ENCODE results near the gene HMGXB4. TPM values are rescaled to one million over a fixed set of nuclear protein-coding genes. Genes with fewer than 3 reads are reported as not detected.

HMGXB4 gene
- polyA plus RNA-seq, 2 of the 4 experiments (the other 2 are of a cell fraction): 12.9 to 29.5 TPM

DNA sequence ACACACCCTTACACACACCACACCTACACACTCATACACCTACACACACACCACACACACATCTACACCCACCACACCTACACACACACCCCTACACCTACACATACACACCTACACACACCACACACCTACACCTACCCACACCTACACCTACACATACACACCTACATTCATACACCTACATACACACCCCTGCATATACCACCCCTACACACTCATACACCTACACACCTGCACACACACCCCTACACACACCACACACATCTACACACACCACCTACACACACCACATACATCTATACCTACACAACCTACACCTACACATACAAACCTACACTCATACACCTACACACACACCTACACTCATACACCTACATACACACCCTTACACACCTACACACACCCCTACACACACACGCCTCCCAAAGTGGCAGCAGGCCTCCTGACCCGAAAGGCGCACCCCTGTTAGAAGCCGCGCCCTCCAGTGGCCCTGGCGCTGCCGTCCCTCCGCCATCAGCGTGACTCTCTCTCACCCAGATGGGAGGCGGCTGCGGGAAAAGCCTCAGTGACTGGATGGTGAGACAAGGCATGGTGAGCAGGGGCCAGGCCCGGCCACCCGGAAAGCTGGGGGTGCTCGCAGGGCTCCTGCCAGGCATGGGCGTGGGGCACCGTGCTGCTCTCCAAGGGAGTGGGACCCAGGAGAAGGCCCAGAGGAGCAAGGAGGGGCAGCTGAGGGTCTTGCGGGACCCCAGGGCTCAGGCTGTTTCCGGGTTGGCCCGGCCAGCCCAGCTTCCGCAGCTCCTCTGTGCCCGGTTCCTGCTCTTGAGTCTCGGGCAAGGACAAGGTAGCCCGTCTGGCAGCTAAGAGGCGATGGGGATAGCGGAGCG, 86.6 kb downstream of the HMGXB4 start:
- H3K9me3 ChIP-seq: no peaks in the 10 kb centered on the region
- no peaks in the 10 kb centered on the region for H3K4me1 ChIP-seq
- no peak for FAIRE-seq
- CTCF ChIA-PET: interaction anchor here (0.6 to 0.9 kb wide), 2 partner anchors 16 to 87 kb away, joined by 3 read pairs; no protein-coding TSS in a partner anchor
- DNase-seq (ENCODE audit: low read depth in 1 of 2, low spot score in 1 of 2): no peak
- H3K27ac ChIP-seq: no peak overlapping the region
- no peak for ATAC-seq
- 93% methylated on average over 20 of the region's 26 CpGs for WGBS (ENCODE audit: missing lambda C conversion rate)
- H3K4me3 ChIP-seq: no peak overlapping the region
- H3K4me2 ChIP-seq: no peak overlapping the region
- TF ChIP-seq CEBPB (IDR thresholded peaks at IDR 0.05) (no peak), RCOR1 (IDR thresholded peaks at IDR 0.05; ENCODE audit: low read depth, low read length) (no peak), ZC3H11A (IDR thresholded peaks at IDR 0.05) (no peak), CBX2 (IDR thresholded peaks at IDR 0.05; ENCODE audit: borderline replicate concordance, low read depth) (no peak), NR3C1 (IDR thresholded peaks at IDR 0.05) (no peak), TP53 (CRISPR knock-in tag; IDR thresholded peaks at IDR 0.05) (no peak)
- TF ChIP-seq, protein P1, sequence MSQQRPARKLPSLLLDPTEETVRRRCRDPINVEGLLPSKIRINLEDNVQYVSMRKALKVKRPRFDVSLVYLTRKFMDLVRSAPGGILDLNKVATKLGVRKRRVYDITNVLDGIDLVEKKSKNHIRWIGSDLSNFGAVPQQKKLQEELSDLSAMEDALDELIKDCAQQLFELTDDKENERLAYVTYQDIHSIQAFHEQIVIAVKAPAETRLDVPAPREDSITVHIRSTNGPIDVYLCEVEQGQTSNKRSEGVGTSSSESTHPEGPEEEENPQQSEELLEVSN (IDR thresholded peaks at IDR 0.05; ENCODE audit: borderline replicate concordance, low read depth): no peak
- POLR2A ChIA-PET: no interaction called here

DNA sequence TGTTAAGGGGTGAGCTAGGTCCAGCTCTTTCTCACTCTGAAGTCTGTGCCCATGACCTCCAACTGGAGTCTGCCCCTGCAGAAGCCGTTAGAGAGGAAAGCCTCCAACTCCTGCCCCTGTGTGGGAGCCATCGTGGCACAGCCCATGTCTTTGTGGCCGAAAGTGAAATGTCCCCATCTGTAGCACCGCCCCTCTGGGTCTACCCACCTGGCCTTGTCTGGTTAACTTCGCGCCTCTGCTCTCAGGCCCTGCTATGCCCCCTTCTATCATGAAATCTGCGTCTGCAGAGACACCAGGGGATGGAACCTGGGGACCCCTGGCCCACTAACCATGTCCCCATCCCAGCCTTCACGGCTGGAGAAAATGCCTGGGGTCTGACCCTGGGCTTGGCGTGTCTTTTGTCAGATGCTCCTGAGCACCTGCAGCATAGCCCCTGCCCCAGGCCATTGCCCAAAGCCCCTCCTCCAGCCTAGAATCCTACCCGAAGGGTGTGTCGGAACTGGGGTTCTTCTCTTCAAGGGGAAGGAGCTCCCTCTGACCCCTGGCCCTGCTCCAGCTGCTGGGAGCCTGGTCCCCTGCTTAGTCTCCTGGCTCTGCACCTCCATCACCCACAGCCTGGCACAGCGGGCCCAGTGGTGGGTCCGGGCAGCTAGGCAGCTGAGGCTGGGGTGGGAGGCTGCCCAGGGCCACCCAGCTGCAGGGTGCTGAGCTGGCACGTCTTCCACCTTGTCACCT, 87.8 kb downstream of the HMGXB4 start:
- no peak overlapping the region for H3K27ac ChIP-seq
- H3K4me3 ChIP-seq: no peak overlapping the region
- WGBS (ENCODE audit: missing lambda C conversion rate): 90% methylated on average over 5 of the region's 14 CpGs
- no peak for ATAC-seq
- TF ChIP-seq FOSB (CRISPR knock-in tag; IDR thresholded peaks at IDR 0.05) (no peak), HOXB5 (CRISPR knock-in tag; IDR thresholded peaks at IDR 0.05) (no peak), EHMT2 (IDR thresholded peaks at IDR 0.05; ENCODE audit: low read depth) (no peak), HOXB13 (CRISPR knock-in tag; IDR thresholded peaks at IDR 0.05; ENCODE audit: low read depth) (no peak), CBX2 (IDR thresholded peaks at IDR 0.05; ENCODE audit: borderline replicate concordance, low read depth) (no peak)
- no peak for DNase-seq (ENCODE audit: low read depth in 1 of 2, low spot score in 1 of 2)
- POLR2A ChIA-PET: no interaction called here
- CTCF ChIA-PET: interaction anchor here (0.5 to 0.9 kb wide), 2 partner anchors 15 to 86 kb away, joined by 3 to 4 read pairs; no protein-coding TSS in a partner anchor
- no peaks in the 10 kb centered on the region for H3K9me3 ChIP-seq
- H3K4me2 ChIP-seq: no peak overlapping the region
- H3K4me1 ChIP-seq: 0 out of 3 replicates have a peak, but pooled peaks cover 2% of the 10 kb centered on the region
- FAIRE-seq: no peak

Small RNA genes within 50 kb of the gene (small RNA-seq; reads per million reads assigned to genes)
- 0 to 7.9 (median 2.3) reads per million in 6 experiments for gene MIR3909
- gene MIR6069: 0 reads per million in 6 experiments
- gene RNU7-167P: 0 reads per million in 6 experiments

Other genes starting within 250 kb of the HMGXB4 start
- not detected in 2 replicates for gene ISX, start 191.3 kb upstream of the HMGXB4 start, polyA plus RNA-seq (2011; rRNA removed)
- gene ISX, start 191.3 kb upstream of the HMGXB4 start, polyA plus RNA-seq (2017; fragmentation: RNase III; extraction: RNeasy Plus Mini Kit Qiagen cat#74134 plus additional on column Dnase treatment): not detected in 3 replicates
- 16.6 and 26.2 TPM in 2 replicates for gene TOM1, start 42.4 kb downstream of the HMGXB4 start, polyA plus RNA-seq (2011; rRNA removed)
- gene TOM1, start 42.4 kb downstream of the HMGXB4 start, polyA plus RNA-seq (2017; fragmentation: RNase III; extraction: RNeasy Plus Mini Kit Qiagen cat#74134 plus additional on column Dnase treatment): 11.4 to 16.4 TPM (median 14.5 TPM) in 3 replicates
- gene HMOX1, start 123.6 kb downstream of the HMGXB4 start, polyA plus RNA-seq (2011; rRNA removed): 97.7 and 129 TPM in 2 replicates
- 374 to 506 TPM (median 426 TPM) in 3 replicates for gene HMOX1, start 123.6 kb downstream of the HMGXB4 start, polyA plus RNA-seq (2017; fragmentation: RNase III; extraction: RNeasy Plus Mini Kit Qiagen cat#74134 plus additional on column Dnase treatment)
- 44.5 and 50.2 TPM in 2 replicates for gene MCM5, start 142.6 kb downstream of the HMGXB4 start, polyA plus RNA-seq (2011; rRNA removed)
- gene MCM5, start 142.6 kb downstream of the HMGXB4 start, polyA plus RNA-seq (2017; fragmentation: RNase III; extraction: RNeasy Plus Mini Kit Qiagen cat#74134 plus additional on column Dnase treatment): 94.4 to 99.1 TPM (median 98.1 TPM) in 3 replicates

Data from A549 (cell line).